SK-N-MC (cell line): Measurements from ENCODE around the gene KANSL3.

Experiments used
- DNase-seq: peaks from one replicate; pipeline ENCODE4 v3.0.0-alpha.2; 2011; ENCODE audit warnings: low read depth, low spot score
- H3K27ac ChIP-seq: fragments of 200-600 bp; sonication (generic); 2 replicates; pipeline ENCODE4 v1.5.1; 2016; ENCODE audit warnings: mixed run types
- H3K36me3 ChIP-seq: fragments of 200-600 bp; sonication (generic); 2 replicates; pipeline ENCODE4 v1.6.1; 2017; ENCODE audit warnings: antibody characterized with exemption, low read length, mixed read lengths; ENCODE audit not compliant: insufficient read depth
- H3K4me3 ChIP-seq: fragments of 200-600 bp; sonication (generic); 2 replicates; pipeline ENCODE4 v1.5.1; 2016
- H3K9ac ChIP-seq: fragments of 200-600 bp; sonication (generic); 2 replicates; pipeline ENCODE4 v1.8.0; 2017; ENCODE audit warnings: mixed run types, mixed read lengths; ENCODE audit not compliant: insufficient read length
- H3K9me3 ChIP-seq: fragments of 200-600 bp; sonication (generic); 2 replicates; pipeline ENCODE4 v1.6.1; 2017; ENCODE audit warnings: low read depth, mild to moderate bottlenecking, antibody characterized with exemption, low read length, moderate library complexity, mixed read lengths
- EZH2 ChIP-seq: fragments of 200-600 bp; sonication (generic); IDR thresholded peaks from one replicate; pipeline ENCODE4 v1.6.1; 2017; ENCODE audit warnings: antibody characterized with exemption
- FOXP2 ChIP-seq: optimal IDR thresholded peaks from 2 replicates; pipeline ENCODE3; 2011; ENCODE audit warnings: mild to moderate bottlenecking, moderate library complexity; ENCODE audit not compliant: insufficient read depth; ENCODE audit errors: extremely low read length, control extremely low read depth
- POLR2AphosphoS5 ChIP-seq: IDR thresholded peaks from 2 replicates; pipeline ENCODE4 v1.6.1; 2012; ENCODE audit warnings: mild to moderate bottlenecking, low read depth, low read length, borderline replicate concordance

Gene KANSL3

GRCh38 chr2:96623116-96623515, 15.0 kb downstream of the KANSL3 start:
- Histone ChIP-seq H3K9me3 (no peaks in the 10 kb centered on the region), H3K36me3 (peaks cover 62% of the 10 kb centered on the region), H3K27ac (no peak overlapping the region), H3K4me3 (no peak overlapping the region), H3K9ac (no peak overlapping the region)
- no peak for DNase-seq
- TF ChIP-seq EZH2 (no peak), POLR2AphosphoS5 (no peak), FOXP2 (no peak)

DNA sequence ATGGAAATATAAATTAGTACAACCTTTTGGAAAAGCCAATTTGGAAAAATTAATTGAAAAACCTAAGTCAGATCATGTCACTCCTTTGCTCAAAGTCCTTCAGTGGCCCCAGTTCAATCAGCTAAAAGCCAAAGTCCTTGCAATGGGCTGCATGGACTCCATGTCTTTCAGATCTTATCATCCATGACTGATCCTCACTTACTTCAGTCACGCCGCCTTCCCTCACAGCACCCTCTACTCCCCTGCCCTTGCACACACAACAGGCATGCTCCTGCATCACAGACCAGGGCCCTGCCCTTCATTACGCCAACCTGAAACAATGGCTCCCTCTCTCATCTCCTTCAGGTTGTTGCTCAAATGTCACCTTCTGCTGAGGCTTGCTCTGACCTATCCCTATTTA, 15.6 kb downstream of the KANSL3 start:
- no peak for DNase-seq
- H3K9me3 ChIP-seq = no peaks in the 10 kb centered on the region
- H3K4me3 ChIP-seq = no peak overlapping the region
- no peak for TF ChIP-seq FOXP2
- no peak for TF ChIP-seq POLR2AphosphoS5
- no peak for TF ChIP-seq EZH2
- no peak overlapping the region for H3K27ac ChIP-seq
- no peak overlapping the region for H3K9ac ChIP-seq
- H3K36me3 ChIP-seq = peaks cover 58% of the 10 kb centered on the region

DNA sequence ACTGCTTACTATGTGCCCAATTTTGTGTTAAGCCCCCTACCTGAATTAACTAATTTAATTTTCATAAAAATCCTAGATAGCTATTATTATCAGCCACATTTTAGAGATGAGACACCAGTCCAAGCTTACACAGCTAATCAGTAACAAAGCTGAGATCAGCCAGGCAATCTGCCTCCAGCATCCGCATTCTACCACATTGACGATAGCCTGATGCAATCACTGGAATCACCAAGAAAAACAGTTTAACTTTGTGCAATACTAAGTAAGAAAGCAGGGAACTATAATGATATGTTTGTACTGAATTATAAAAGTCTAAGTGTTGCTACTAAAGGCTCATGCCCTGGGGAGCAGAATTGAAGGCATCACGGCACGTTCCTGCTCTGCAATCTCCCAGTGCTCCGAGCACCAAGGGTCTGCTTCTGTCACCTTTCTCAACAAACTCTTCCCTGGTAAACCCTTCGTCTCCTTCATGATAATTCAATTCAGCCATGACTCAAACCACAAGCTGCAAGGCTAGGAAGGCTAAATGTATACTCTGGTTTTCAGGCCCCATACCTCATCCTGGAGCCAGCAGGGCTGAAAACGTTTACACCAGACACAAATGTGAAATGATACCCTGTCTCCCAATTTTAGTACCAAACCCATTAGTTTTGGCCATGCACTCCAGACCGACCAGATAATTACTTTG, 19.4 kb downstream of the KANSL3 start:
- no peaks in the 10 kb centered on the region for H3K9me3 ChIP-seq
- no peak for TF ChIP-seq FOXP2
- no peak for TF ChIP-seq POLR2AphosphoS5
- TF ChIP-seq EZH2 = no peak
- H3K27ac ChIP-seq = peak overlapping the region; percentile 87
- no peak overlapping the region for H3K4me3 ChIP-seq
- H3K36me3 ChIP-seq = peaks cover 62% of the 10 kb centered on the region
- no peak for DNase-seq
- peak overlapping the region; percentile 17 for H3K9ac ChIP-seq

DNA sequence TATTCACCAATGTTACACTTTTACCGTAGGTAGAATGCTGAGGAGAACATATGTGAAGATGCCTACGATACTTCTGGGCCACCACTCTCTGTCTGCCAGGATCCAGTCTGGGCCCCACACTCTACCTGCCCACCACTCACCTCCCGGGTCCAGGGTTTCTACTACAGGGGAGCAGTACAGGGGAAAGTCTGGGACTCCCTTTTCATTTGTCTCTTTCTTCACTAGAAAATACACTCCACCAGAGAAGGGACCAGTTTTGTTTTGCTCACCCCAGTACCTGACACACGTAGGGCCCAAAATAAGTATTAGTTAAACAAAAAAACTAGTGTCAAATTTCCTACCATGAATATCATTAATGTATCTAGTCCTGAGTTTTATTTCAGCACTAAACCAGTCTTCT, 21.1 kb downstream of the KANSL3 start:
- Histone ChIP-seq H3K9ac (no peak overlapping the region), H3K27ac (no peak overlapping the region), H3K4me3 (no peak overlapping the region), H3K36me3 (peaks cover 60% of the 10 kb centered on the region), H3K9me3 (no peaks in the 10 kb centered on the region)
- TF ChIP-seq EZH2 (no peak), POLR2AphosphoS5 (no peak), FOXP2 (no peak)
- DNase-seq = no peak

DNA sequence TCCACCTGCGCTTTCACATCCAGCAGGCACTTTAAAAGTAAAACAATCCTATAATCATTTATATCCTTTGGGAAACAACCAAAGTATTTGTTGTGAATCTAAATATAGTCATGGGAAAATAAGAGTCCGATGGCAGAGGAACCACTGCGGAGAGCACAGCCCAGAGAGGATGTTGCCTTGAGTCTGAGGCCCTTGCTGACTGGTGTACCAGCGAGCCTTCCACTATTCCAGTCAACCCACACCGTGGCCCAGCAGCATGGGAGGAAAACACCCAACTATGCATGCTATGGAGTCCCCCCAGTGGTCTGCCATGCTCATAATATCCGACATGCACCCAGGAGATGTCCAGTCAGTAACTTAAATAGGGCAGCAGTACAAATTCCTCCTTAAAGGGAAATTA, 21.6 kb downstream of the KANSL3 start:
- Histone ChIP-seq H3K9me3 (no peaks in the 10 kb centered on the region), H3K36me3 (peaks cover 64% of the 10 kb centered on the region), H3K27ac (no peak overlapping the region), H3K4me3 (no peak overlapping the region), H3K9ac (no peak overlapping the region)
- no peak for DNase-seq
- no peak for TF ChIP-seq EZH2
- TF ChIP-seq FOXP2 = no peak
- TF ChIP-seq POLR2AphosphoS5 = no peak

- TF ChIP-seq EZH2 = no peak
- TF ChIP-seq FOXP2 = no peak
- no peak for TF ChIP-seq POLR2AphosphoS5
- H3K4me3 ChIP-seq = no peak overlapping the region
- H3K36me3 ChIP-seq = peaks cover 68% of the 10 kb centered on the region
- peak overlapping the region; percentile 25; the same call in 1 of the 2 replicates for H3K27ac ChIP-seq
- H3K9me3 ChIP-seq = no peaks in the 10 kb centered on the region
- no peak for DNase-seq
- no peak overlapping the region for H3K9ac ChIP-seq
Observed at GRCh38 chr2:96616128-96616527, 22.0 kb downstream of the KANSL3 start.

- Histone ChIP-seq H3K27ac (no peak overlapping the region), H3K9me3 (no peaks in the 10 kb centered on the region), H3K4me3 (no peak overlapping the region), H3K36me3 (peaks cover 93% of the 10 kb centered on the region), H3K9ac (no peak overlapping the region)
- DNase-seq = no peak
- no peak for TF ChIP-seq FOXP2
- TF ChIP-seq EZH2 = no peak
- no peak for TF ChIP-seq POLR2AphosphoS5
Observed at GRCh38 chr2:96608469-96609455, 29.4 kb downstream of the KANSL3 start.

DNA sequence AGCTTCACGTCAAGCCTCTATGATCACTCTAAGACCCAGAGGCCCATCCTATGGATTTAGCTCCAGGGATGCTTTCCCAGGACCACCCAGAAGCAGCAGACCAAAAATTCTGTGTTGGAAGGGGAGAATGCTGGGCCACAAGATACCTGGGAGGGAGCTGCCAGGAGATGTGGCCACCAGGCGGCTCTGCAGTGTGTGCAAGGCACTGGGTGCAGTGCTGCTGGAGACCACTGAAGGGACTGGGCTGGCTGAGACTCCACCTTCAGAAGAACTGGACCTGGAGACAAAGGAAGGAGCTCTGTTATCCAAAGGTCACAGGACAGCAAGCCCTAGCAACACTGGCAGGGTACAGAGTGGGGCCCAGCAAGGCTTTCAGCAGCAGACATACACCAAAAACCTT, 34.0 kb downstream of the KANSL3 start:
- Histone ChIP-seq H3K36me3 (peaks cover 95% of the 10 kb centered on the region), H3K27ac (no peak overlapping the region), H3K9me3 (no peaks in the 10 kb centered on the region), H3K4me3 (no peak overlapping the region), H3K9ac (no peak overlapping the region)
- DNase-seq = no peak
- no peak for TF ChIP-seq FOXP2
- no peak for TF ChIP-seq POLR2AphosphoS5
- no peak for TF ChIP-seq EZH2
